Transverse colon (tissue), 4 donors: Measurements from ENCODE around the gene SLC7A8. TPM values are rescaled to one million over a fixed set of nuclear protein-coding genes. Genes with fewer than 3 reads are reported as not detected.

Source experiments
- DNase-seq: peaks from one replicate; pipeline ENCODE4 v3.0.0-alpha.2; 2019
- H3K27ac ChIP-seq, 4 donors: fragments of 200-600 bp; sonication (generic); 2 replicates each; pipeline ENCODE4 v1.5.1; 2016 to 2018; ENCODE audit warnings: inconsistent platforms in 4 of 4
- H3K27me3 ChIP-seq: fragments of 200-600 bp; sonication (generic); 2 replicates; pipeline ENCODE4 v1.5.1; 2017; ENCODE audit warnings: inconsistent platforms
- H3K36me3 ChIP-seq, 4 donors: fragments of 200-600 bp; sonication (generic); 2 replicates each; pipeline ENCODE4 v1.5.1; 2017 to 2019; ENCODE audit warnings: inconsistent platforms in 4 of 4
- H3K4me1 ChIP-seq, 4 donors: fragments of 200-600 bp; sonication (generic); 2 replicates each; pipeline ENCODE4 v1.5.1; 2017 to 2020; ENCODE audit warnings: inconsistent platforms in 4 of 4
- H3K4me3 ChIP-seq, 4 donors: fragments of 200-600 bp; sonication (generic); 1 replicate in 1 of 4; 2 replicates in 3 of 4; pipeline versions ENCODE4 v1.5.1 to v1.6.1; 2017 to 2019; ENCODE audit warnings: inconsistent platforms in 4 of 4
- H3K9me3 ChIP-seq, 2 donors: fragments of 200-600 bp; sonication (generic); 2 replicates each; pipeline ENCODE4 v1.5.1; 2017 to 2019; ENCODE audit warnings: inconsistent platforms in 2 of 2
- EP300 ChIP-seq: sonication (generic); formaldehyde crosslinking; IDR thresholded peaks from one replicate; pipeline ENCODE4 v1.6.1; 2017; ENCODE audit warnings: antibody characterized with exemption, low read depth
- POLR2A ChIP-seq: fragments of 450-650 bp; IDR thresholded peaks from one replicate; pipeline ENCODE4 v1.6.1; 2016; ENCODE audit warnings: antibody characterized with exemption, mild to moderate bottlenecking, moderate library complexity
- POLR2AphosphoS5 ChIP-seq, 3 donors: sonication (generic); formaldehyde crosslinking; IDR thresholded peaks; one replicate each; pipeline ENCODE4 v1.6.1; 2016; ENCODE audit warnings: antibody characterized with exemption in 3 of 3
- WGBS, 2 donors: methylation state at CpG; one replicate each; pipeline ENCODE4 v1.1.5; 2018; ENCODE audit warnings: low coverage in 1 of 2; 5-methylcytosine and 5-hydroxymethylcytosine counted together
- in situ Hi-C, 4 donors: fragments of 200-750 bp; cut with MboI; loops; one replicate each; pipeline versions ENCODE4 v1.15.0 to v1.15.1; 2017; ENCODE audit warnings: low sequenced_read_pairs in 3 of 4, low pct_ligation_motif_present in 1 of 4, low pct_unique_long_range_greater_than_20kb in 1 of 4
- intact Hi-C: fragments of 100-400 bp; cut with DNase I; formaldehyde crosslinking; loops from one replicate; pipeline ENCODE4 v1.15.1; 2023; ENCODE audit warnings: low total_unique reads
- total RNA-seq, 4 donors: library from RNA; depleted of rRNA; stranded (reverse); fragments of >200 nt; gene quantifications; one replicate each; pipeline ENCODE4 v1.1.0, GENCODE V29; 2016
- TF ChIP-seq, protein P1 (sequence below), 5 experiments: fragments of 200-600 bp in 3 of 5; fragments of 450-650 bp in 2 of 5; sonication (generic) in 3 of 5; IDR thresholded peaks; 1 replicate in 2 of 5; 2 replicates in 3 of 5; pipeline ENCODE4 v1.5.1; 2016 to 2017; ENCODE audit warnings: antibody characterized with exemption in 5 of 5, inconsistent platforms in 3 of 5, mild to moderate bottlenecking in 2 of 5, moderate library complexity in 1 of 5

SLC7A8 gene
- total RNA-seq, 4 donors from 2014 or later = 5.2 to 29.1 (median 14.2) TPM

DNA sequence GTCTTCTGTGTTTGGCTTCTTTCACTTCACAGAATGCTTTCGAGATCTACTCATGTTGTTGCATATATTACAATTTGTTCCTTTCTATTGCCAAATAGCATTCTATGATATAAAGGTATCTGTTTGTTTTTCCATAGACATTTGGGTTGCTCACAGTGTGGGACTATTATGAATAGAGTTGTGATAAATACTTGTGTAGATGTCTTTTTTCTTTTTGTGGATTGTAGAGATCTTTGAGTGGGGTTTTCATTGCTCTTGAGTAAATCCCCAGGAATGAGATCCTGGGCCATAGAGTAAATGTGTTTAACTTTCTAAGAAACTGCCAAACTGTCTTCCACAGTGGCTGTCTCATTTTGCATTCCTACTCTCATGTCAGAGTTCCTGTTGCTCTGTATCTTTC, 39.5 kb downstream of the SLC7A8 start:
- H3K4me3 ChIP-seq = no peak overlapping the region
- in situ Hi-C loops = no loop called here
- no peak for DNase-seq
- peaks cover 0 to 7% (median 0%) of the 10 kb centered on the region in 4 donors for H3K4me1 ChIP-seq
- no peaks in the 10 kb centered on the region for H3K9me3 ChIP-seq
- TF ChIP-seq POLR2AphosphoS5 (IDR thresholded peaks at IDR 0.05) = no peak
- no peak for TF ChIP-seq EP300
- TF ChIP-seq POLR2A = no peak
- TF ChIP-seq, protein P1, sequence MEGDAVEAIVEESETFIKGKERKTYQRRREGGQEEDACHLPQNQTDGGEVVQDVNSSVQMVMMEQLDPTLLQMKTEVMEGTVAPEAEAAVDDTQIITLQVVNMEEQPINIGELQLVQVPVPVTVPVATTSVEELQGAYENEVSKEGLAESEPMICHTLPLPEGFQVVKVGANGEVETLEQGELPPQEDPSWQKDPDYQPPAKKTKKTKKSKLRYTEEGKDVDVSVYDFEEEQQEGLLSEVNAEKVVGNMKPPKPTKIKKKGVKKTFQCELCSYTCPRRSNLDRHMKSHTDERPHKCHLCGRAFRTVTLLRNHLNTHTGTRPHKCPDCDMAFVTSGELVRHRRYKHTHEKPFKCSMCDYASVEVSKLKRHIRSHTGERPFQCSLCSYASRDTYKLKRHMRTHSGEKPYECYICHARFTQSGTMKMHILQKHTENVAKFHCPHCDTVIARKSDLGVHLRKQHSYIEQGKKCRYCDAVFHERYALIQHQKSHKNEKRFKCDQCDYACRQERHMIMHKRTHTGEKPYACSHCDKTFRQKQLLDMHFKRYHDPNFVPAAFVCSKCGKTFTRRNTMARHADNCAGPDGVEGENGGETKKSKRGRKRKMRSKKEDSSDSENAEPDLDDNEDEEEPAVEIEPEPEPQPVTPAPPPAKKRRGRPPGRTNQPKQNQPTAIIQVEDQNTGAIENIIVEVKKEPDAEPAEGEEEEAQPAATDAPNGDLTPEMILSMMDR (IDR thresholded peaks at IDR 0.05) = no peak
- WGBS, 2 donors = 74 to 89% methylated on average over 1 of the region's 1 CpG
- no peaks in the 10 kb centered on the region for H3K36me3 ChIP-seq
- no peaks in the 10 kb centered on the region for H3K27me3 ChIP-seq
- H3K27ac ChIP-seq = no peak overlapping the region
- intact Hi-C loops = no loop called here

DNA sequence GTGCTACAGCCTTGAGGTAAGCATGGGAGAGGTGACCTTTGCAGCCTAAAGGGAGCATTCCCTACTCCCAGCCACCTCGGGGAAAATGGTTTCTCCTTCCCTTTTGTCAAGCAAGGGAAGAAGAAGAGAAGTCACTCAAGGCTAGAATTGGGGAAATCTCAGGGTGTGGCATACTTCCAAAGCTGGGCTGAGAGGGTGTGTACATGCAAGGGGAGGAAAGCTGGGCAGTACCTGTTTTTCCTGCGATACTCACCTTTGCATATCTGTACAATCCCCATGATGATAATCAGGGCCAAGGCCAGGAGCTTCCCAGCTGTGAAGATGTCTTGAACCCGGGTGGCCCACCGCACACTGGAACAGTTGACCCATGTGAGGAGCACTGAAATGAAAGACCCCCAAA, 40.6 kb downstream of the SLC7A8 start:
- H3K9me3 ChIP-seq = no peaks in the 10 kb centered on the region
- no peaks in the 10 kb centered on the region for H3K36me3 ChIP-seq
- no peak overlapping the region for H3K4me3 ChIP-seq
- H3K27me3 ChIP-seq = no peaks in the 10 kb centered on the region
- intact Hi-C loops = no loop called here
- H3K27ac ChIP-seq = peak overlapping the region in 2 of 4 donors; percentile 14 to 24
- no peak for TF ChIP-seq EP300
- TF ChIP-seq, protein P1 (IDR thresholded peaks at IDR 0.05) = no peak
- in situ Hi-C loops = no loop called here
- WGBS, 2 donors = 74% methylated on average over 4 of the region's 4 CpGs; no CpG with 5 or more reads in 1 of the 2 donors
- no peak for DNase-seq
- H3K4me1 ChIP-seq = peaks cover 0 to 7% (median 0%) of the 10 kb centered on the region in 4 donors

DNA sequence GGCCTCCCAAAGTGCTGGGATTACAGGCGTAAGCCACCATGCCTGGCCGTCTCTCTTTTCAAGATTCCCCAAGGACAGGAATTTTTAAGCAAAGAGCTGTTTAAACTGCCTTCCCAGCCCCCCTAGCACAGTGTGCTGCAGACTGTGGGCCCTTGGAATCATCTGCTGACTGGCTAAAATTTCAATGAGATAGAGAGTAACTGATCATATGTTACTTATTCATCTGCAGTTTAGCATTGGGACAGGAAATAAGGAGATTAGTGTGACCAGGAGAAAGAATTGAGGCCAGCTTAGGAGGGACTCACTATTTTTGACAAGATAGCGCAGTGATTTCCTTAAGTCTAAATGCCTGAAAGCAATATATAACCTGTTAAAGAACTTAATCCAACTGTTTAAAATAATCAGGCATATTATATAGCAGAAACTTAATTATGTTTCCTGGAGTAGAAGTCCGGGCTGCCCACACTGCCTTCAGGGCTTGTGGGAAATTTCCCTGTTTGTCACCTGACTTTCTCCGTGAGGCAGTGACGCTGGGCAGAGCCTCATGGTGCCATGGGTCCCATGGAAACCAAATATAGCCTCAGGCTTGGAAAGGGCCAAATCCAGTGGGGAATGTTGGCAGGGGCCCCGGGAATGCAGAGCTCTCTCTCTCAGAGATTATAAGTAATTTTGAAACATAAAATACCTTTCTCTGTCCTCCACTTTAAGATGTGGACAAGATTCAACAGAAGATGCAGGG, 41.6 kb downstream of the SLC7A8 start:
- TF ChIP-seq EP300 (peak; percentile 30), POLR2A (no peak), POLR2AphosphoS5 (IDR thresholded peaks at IDR 0.05) (peak in 2 of 3 donors; percentile 50 to 52)
- TF ChIP-seq, protein P1 (IDR thresholded peaks at IDR 0.05) = no peak
- Histone ChIP-seq H3K36me3 (no peaks in the 10 kb centered on the region), H3K9me3 (no peaks in the 10 kb centered on the region), H3K27ac (peak overlapping the region in 3 of 4 donors; percentile 4 to 24 (median 12)), H3K4me1 (peaks cover 0 to 7% (median 0%) of the 10 kb centered on the region in 4 donors), H3K27me3 (no peaks in the 10 kb centered on the region), H3K4me3 (no peak overlapping the region)
- intact Hi-C loops = no loop called here
- in situ Hi-C loops = no loop called here
- DNase-seq = peak; percentile 26
- WGBS, 2 donors = 71 to 78% methylated on average over 3 to 7 of the region's 7 CpGs

DNA sequence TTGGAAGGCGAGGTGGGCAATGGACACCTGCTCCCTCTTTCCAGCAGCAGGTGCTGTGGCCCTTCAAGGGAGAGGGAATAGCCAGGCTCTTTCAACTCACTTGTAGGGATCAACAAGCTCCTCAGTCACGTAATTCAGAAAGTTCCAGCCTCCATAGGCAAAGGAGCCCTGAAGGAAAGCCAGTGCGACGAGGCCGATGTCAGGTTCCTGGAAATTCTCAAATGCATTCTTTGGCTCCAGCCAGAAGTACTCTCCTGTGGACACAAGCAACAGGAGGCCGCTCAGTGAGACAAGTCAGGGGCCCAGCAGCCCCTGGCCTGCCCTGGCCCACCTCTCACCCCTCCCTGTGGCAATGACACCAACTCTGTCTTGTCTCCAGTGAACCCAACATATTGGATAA, 43.1 kb downstream of the SLC7A8 start:
- WGBS, 2 donors = 79 to 80% methylated on average over 1 to 6 of the region's 6 CpGs
- Histone ChIP-seq H3K36me3 (no peaks in the 10 kb centered on the region), H3K4me1 (peaks cover 0 to 7% (median 0%) of the 10 kb centered on the region in 4 donors), H3K4me3 (no peak overlapping the region), H3K9me3 (no peaks in the 10 kb centered on the region), H3K27ac (peak overlapping the region in 3 of 4 donors; percentile 11 to 30 (median 22)), H3K27me3 (no peaks in the 10 kb centered on the region)
- TF ChIP-seq POLR2A (no peak), POLR2AphosphoS5 (IDR thresholded peaks at IDR 0.05) (no peak), EP300 (no peak)
- TF ChIP-seq, protein P1 (IDR thresholded peaks at IDR 0.05) = no peak
- intact Hi-C loops = no loop called here
- DNase-seq = no peak
- in situ Hi-C loops = no loop called here
